D721Med (cell line): ENCODE data around the gene NBAS.
A peak's percentile ranks its signal among the peaks of the same experiment; 100 is the strongest.
"Not testable (repeated sequence)": the region's sequence is repeated elsewhere in the genome, so short reads cannot be mapped to it uniquely, and the experiment has no call there.

ENCODE experiments used
- DNase-seq: peaks from one replicate; pipeline ENCODE4 v3.0.0; 2011; ENCODE audit warnings: low spot score; ENCODE audit not compliant: insufficient read length
- FAIRE-seq: peaks from 2 replicates; lab custom pipeline; 2011; peaks lifted over from hg19 to GRCh38; lab: Jason Lieb, UNC
- CTCF ChIP-seq: IDR thresholded peaks from 2 replicates; pipeline ENCODE4 v1.5.1; 2012; ENCODE audit warnings: mild to moderate bottlenecking, control low read depth; ENCODE audit not compliant: insufficient read depth; ENCODE audit errors: missing control alignments

The NBAS gene

GRCh38 chr2:15334644-15335326 lies 226.3 kb downstream of the NBAS start:
- FAIRE-seq (no peak), DNase-seq (no peak)
- TF ChIP-seq CTCF = no peak

- DNase-seq = peak; percentile 24
- no peak for TF ChIP-seq CTCF
- FAIRE-seq = peak; percentile 96
These were observed 229.3 kb downstream of the NBAS start for GRCh38 chr2:15331787-15332186.

- FAIRE-seq = no peak
- TF ChIP-seq CTCF = no peak
- DNase-seq = no peak
These were observed 235.8 kb downstream of the NBAS start for GRCh38 chr2:15325296-15325695.

- DNase-seq (no peak), FAIRE-seq (no peak)
- no peak for TF ChIP-seq CTCF
These were observed 237.9 kb downstream of the NBAS start for GRCh38 chr2:15323227-15323626.

- DNase-seq, FAIRE-seq: not testable (repeated sequence)
These were observed 239.7 kb downstream of the NBAS start for GRCh38 chr2:15321481-15321880.

GRCh38 chr2:15316370-15316814 lies 244.7 kb downstream of the NBAS start:
- no peak for DNase-seq
- no peak for TF ChIP-seq CTCF
- FAIRE-seq = no peak

- DNase-seq (no peak), FAIRE-seq (no peak)
- no peak for TF ChIP-seq CTCF
These were observed 245.7 kb downstream of the NBAS start for GRCh38 chr2:15315411-15315810.

GRCh38 chr2:15313657-15314056 lies 247.5 kb downstream of the NBAS start:
- FAIRE-seq (no peak), DNase-seq (no peak)
- TF ChIP-seq CTCF = no peak
